Activated naive CD8-positive, alpha-beta T cell treated with anti-CD3 and anti-CD28 coated beads, Interleukin-2, amount 10 ng/mL, durations not matched to agents 7 days and 5 days (primary cell): ENCODE data around the gene TNNI2. TPM values are rescaled to one million over a fixed set of nuclear protein-coding genes. Genes with fewer than 3 reads are reported as not detected.
A peak's percentile ranks its signal among the peaks of the same experiment; 100 is the strongest.
"Not testable (repeated sequence)": the region's sequence is repeated elsewhere in the genome, so short reads cannot be mapped to it uniquely, and the experiment has no call there.

Experiments used
- ATAC-seq: fragments of 150-1000 bp; cut with Tn5 transposase; one replicate; pipeline ENCODE4 v1.10.0; 2021; ENCODE audit warnings: low read depth, moderate library complexity
- POLR2A ChIA-PET: fragments of 350-600 bp; sonication (Branson Sonifier 250); formaldehyde crosslinking; loops from one replicate; lab custom pipeline; 2021; ENCODE audit warnings: antibody characterized with exemption; lab: Charles Lee
- DNase-seq: peaks from one replicate; pipeline ENCODE4 v3.0.0; 2021
- H3K27ac Mint-ChIP-seq: one replicate; pipeline ENCODE4 v1.8.0; 2022; ENCODE audit warnings: mild to moderate bottlenecking, mixed read lengths
- H3K27me3 Mint-ChIP-seq: one replicate; pipeline ENCODE4 v1.8.0; 2022; ENCODE audit warnings: mild to moderate bottlenecking, moderate library complexity, mixed read lengths
- H3K36me3 Mint-ChIP-seq: one replicate; pipeline ENCODE4 v1.8.0; 2021; ENCODE audit warnings: mild to moderate bottlenecking, mixed read lengths
- H3K4me1 Mint-ChIP-seq: one replicate; pipeline ENCODE4 v1.8.0; 2021; ENCODE audit warnings: mixed read lengths
- H3K4me3 Mint-ChIP-seq: one replicate; pipeline ENCODE4 v1.8.0; 2022; ENCODE audit warnings: mild to moderate bottlenecking, moderate library complexity, mixed read lengths
- H3K9me3 Mint-ChIP-seq: one replicate; pipeline ENCODE4 v1.8.0; 2021; ENCODE audit warnings: mixed read lengths
- total RNA-seq, 2 experiments: library from RNA; stranded (reverse); gene quantifications; one replicate each; pipeline ENCODE4 v1.2.3, GENCODE V29; 2021

TNNI2 gene
- total RNA-seq, result under 1 TPM in 1 of 2 experiments, not detected in 1; 0.67 TPM

DNA sequence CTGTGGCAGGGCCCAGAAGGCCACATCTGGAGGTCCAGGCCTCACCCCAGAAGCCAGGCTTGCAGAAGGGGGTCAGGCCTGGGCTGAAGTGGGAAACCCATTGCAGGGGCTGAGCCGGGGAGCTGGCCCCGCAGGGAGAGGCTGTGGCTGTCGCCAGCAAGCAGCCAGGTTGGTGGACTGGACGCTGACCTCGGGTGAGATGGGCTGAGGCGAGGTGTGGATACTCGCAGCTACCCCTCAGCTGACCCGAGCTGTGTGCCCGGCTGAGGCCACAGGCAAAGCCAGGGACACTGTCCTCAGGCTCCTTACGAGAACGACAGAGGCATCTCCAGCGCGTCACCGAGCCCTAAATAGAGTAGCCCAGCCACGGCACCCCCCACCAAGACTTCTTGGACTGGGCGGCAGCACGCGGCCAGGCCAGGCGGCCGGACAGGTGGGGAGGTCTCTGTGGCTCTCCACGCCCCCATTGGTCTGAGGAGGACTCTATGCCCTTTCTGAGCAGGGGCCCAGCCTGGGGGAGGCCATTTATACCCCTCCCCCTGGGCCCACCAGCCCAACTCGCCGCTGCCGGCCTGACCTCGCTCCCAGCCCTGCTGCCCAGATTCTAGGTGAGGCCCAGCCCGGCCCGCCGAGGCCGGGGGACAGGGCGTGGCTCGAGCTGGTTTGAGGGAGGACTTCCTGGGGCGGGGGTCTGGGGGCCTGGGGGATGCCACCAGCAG lies at the start of gene TNNI2:
Gene TNNI2, plus strand, starts transcription at position 556 of the 719 bp plus-strand sequence. CDS start 716 bp downstream, outside the sequence.
- H3K4me1 Mint-ChIP-seq, result peaks cover 13% of the 10 kb centered on the region
- DNase-seq, result no peak
- peak within 1 kb of the TSS; percentile 25 for H3K4me3 Mint-ChIP-seq
- no peaks in the 10 kb centered on the region for H3K27me3 Mint-ChIP-seq
- no peaks in the 10 kb centered on the region for H3K36me3 Mint-ChIP-seq
- no peak for ATAC-seq
- POLR2A ChIA-PET, result interaction anchor here (2.3 kb wide), 1 partner anchor 13 kb away, joined by 15 read pairs; the partner anchor contains the start of gene LSP1
- peak within 1 kb of the TSS; percentile 70 for H3K27ac Mint-ChIP-seq
- no peaks in the 10 kb centered on the region for H3K9me3 Mint-ChIP-seq

DNA sequence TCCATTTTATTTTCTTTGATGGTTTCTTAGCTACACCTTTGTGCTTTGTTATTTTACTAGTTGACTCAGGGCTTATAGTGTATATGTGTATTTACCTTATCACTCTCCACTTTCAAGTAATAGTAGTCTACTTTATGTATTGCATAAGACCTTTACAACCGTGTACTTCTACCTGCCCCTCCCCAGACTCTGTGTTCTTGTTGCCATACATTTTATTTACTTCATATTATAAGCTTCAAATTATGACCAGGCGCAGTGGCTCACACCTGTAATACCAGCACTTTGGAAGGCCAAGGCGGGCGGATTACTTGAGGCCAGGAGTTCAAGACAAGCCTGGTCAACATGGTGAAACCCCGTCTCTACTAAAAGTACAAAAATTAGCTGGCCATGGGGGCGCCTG lies 46.9 kb upstream of the TNNI2 start:
- Mint-ChIP-seq H3K27me3 (peaks cover 31% of the 10 kb centered on the region), H3K4me3 (no peak overlapping the region), H3K9me3 (peaks cover 4% of the 10 kb centered on the region), H3K27ac (no peak overlapping the region), H3K4me1 (peaks cover 17% of the 10 kb centered on the region), H3K36me3 (no peaks in the 10 kb centered on the region)
- no peak for ATAC-seq
- DNase-seq, result no peak
- POLR2A ChIA-PET, result interaction anchor here (0.8 kb wide), 1 partner anchor 35 kb away, joined by 3 read pairs; no protein-coding TSS in a partner anchor

DNA sequence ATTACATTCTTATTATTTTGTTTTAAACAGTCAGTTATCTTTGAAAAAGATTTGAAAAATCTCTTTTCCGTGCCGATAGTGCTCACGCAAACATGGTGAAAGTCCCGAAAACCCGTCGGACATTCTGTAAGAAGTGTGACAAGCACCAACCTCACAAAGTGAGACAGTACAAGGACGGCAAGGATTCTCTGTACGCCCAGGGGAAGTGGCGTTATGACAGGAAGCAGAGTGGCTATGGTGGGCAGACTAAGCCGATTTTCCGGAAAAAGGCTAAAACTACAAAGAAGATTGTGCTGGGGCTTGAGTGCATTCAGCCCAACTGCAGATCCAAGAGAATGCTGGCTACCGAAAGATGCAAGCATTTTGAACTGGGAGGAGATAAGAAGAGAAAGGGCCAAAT lies 46.3 kb upstream of the TNNI2 start:
- no peaks in the 10 kb centered on the region for H3K36me3 Mint-ChIP-seq
- POLR2A ChIA-PET, result interaction anchor here (0.6 to 0.8 kb wide), 4 partner anchors 35 to 951 kb away, joined by 3 to 5 read pairs (median 4); no protein-coding TSS in a partner anchor
- peak overlapping the region; percentile 75 for H3K4me3 Mint-ChIP-seq
- peaks cover 18% of the 10 kb centered on the region for H3K4me1 Mint-ChIP-seq
- ATAC-seq, result peak; percentile 74
- DNase-seq, result no peak
- peaks cover 35% of the 10 kb centered on the region for H3K27me3 Mint-ChIP-seq
- peaks cover 4% of the 10 kb centered on the region for H3K9me3 Mint-ChIP-seq
- peak overlapping the region; percentile 93 for H3K27ac Mint-ChIP-seq

DNA sequence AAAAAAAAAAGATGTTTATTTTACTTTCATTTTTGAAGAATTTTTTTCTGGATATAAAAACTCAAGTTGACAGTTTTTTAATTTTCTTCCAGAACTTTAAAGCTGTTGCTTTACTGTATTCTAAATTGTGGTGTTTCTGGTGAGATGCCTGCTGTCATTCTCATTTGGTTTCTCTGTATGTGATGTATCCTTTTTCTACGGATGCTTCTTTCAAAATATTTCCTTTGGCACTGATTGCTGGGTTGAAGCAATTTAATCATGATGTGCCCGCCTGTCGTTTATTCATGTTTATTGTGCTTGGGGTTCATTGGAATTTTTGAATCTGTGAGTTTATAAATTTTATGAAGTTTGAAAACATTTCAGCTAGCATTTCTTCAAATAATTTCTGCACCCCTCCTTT lies 45.7 kb upstream of the TNNI2 start:
- Mint-ChIP-seq H3K4me3 (peak overlapping the region; percentile 1), H3K27ac (peak overlapping the region; percentile 31)
- POLR2A ChIA-PET, result interaction anchor here (0.7 to 1.2 kb wide), 4 partner anchors 35 to 951 kb away, joined by 3 to 5 read pairs (median 4); no protein-coding TSS in a partner anchor

DNA sequence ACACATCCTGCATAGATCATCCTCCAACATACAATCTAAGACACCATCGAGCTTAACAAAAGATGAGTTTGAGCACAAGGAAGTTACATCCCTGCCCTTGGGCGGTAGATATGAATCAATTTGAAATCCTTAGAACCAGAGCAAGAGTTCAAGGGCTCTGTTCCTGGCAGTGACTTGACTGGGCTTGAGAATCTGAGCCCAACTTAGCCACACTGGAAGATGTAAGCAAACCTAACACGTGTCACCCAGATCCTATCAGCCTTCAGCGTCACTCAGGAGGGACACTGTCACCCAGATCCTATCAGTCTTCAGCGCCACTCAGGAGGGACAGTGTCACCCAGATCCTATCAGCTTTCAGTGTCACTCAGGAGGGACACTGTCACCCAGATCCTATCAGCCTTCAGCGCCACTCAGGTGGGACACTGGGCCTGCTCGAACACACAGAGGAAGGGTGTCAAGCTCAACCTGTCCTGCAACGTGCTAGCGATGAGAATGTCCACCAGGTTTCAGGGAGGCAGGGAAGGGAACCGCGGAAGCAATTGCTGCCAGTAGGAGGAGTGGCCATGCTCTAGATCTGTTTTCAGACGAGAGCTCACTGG lies 42.3 kb upstream of the TNNI2 start:
- POLR2A ChIA-PET, result no interaction called here
- ATAC-seq, result no peak
- no peaks in the 10 kb centered on the region for H3K36me3 Mint-ChIP-seq

More for the DNA sequence above, 45.7 kb upstream of the TNNI2 start:
- ATAC-seq (no peak), DNase-seq (no peak)
- no peaks in the 10 kb centered on the region for H3K36me3 Mint-ChIP-seq
- H3K9me3 Mint-ChIP-seq, result peaks cover 4% of the 10 kb centered on the region
- H3K4me1 Mint-ChIP-seq, result peaks cover 18% of the 10 kb centered on the region
- H3K27me3 Mint-ChIP-seq, result peaks cover 38% of the 10 kb centered on the region

GRCh38 chr11:1797391-1798125 lies 41.2 kb upstream of the TNNI2 start:
- DNase-seq (no peak), ATAC-seq (no peak)
- Mint-ChIP-seq H3K27me3 (peaks cover 28% of the 10 kb centered on the region), H3K4me1 (peaks cover 10% of the 10 kb centered on the region), H3K36me3 (no peaks in the 10 kb centered on the region), H3K27ac (no peak overlapping the region), H3K4me3 (no peak overlapping the region), H3K9me3 (peaks cover 1% of the 10 kb centered on the region)
- POLR2A ChIA-PET, result no interaction called here

More for the DNA sequence above, 42.3 kb upstream of the TNNI2 start:
- Mint-ChIP-seq H3K9me3 (peaks cover 4% of the 10 kb centered on the region), H3K4me1 (peaks cover 18% of the 10 kb centered on the region), H3K27me3 (peaks cover 31% of the 10 kb centered on the region), H3K4me3 (no peak overlapping the region), H3K27ac (no peak overlapping the region)
- no peak for DNase-seq

GRCh38 chr11:1803246-1803645 lies 35.5 kb upstream of the TNNI2 start:
- no peak for DNase-seq
- H3K9me3 Mint-ChIP-seq, result no peaks in the 10 kb centered on the region
- peaks cover 23% of the 10 kb centered on the region for H3K27me3 Mint-ChIP-seq
- no peaks in the 10 kb centered on the region for H3K36me3 Mint-ChIP-seq
- H3K27ac Mint-ChIP-seq, result no peak overlapping the region
- ATAC-seq, result no peak
- POLR2A ChIA-PET, result no interaction called here
- peaks cover 1% of the 10 kb centered on the region for H3K4me1 Mint-ChIP-seq
- no peak overlapping the region for H3K4me3 Mint-ChIP-seq

- H3K36me3 Mint-ChIP-seq, H3K4me3 Mint-ChIP-seq, H3K4me1 Mint-ChIP-seq, H3K9me3 Mint-ChIP-seq, H3K27ac Mint-ChIP-seq, ATAC-seq, POLR2A ChIA-PET, DNase-seq: not testable (repeated sequence)
- H3K27me3 Mint-ChIP-seq, result peaks cover 26% of the 10 kb centered on the region
Measured at GRCh38 chr11:1803835-1804519, 34.8 kb upstream of the TNNI2 start.

- no peak for ATAC-seq
- H3K27me3 Mint-ChIP-seq, result peaks cover 30% of the 10 kb centered on the region
- POLR2A ChIA-PET, result interaction anchor here (0.6 kb wide), 1 partner anchor 77 kb away, joined by 5 read pairs; no protein-coding TSS in a partner anchor
- no peak overlapping the region for H3K27ac Mint-ChIP-seq
- no peak for DNase-seq
- no peak overlapping the region for H3K4me3 Mint-ChIP-seq
- H3K4me1 Mint-ChIP-seq, result peaks cover 1% of the 10 kb centered on the region
- no peaks in the 10 kb centered on the region for H3K9me3 Mint-ChIP-seq
- peaks cover 2% of the 10 kb centered on the region for H3K36me3 Mint-ChIP-seq
Measured at GRCh38 chr11:1805525-1805924, 33.3 kb upstream of the TNNI2 start.

DNA sequence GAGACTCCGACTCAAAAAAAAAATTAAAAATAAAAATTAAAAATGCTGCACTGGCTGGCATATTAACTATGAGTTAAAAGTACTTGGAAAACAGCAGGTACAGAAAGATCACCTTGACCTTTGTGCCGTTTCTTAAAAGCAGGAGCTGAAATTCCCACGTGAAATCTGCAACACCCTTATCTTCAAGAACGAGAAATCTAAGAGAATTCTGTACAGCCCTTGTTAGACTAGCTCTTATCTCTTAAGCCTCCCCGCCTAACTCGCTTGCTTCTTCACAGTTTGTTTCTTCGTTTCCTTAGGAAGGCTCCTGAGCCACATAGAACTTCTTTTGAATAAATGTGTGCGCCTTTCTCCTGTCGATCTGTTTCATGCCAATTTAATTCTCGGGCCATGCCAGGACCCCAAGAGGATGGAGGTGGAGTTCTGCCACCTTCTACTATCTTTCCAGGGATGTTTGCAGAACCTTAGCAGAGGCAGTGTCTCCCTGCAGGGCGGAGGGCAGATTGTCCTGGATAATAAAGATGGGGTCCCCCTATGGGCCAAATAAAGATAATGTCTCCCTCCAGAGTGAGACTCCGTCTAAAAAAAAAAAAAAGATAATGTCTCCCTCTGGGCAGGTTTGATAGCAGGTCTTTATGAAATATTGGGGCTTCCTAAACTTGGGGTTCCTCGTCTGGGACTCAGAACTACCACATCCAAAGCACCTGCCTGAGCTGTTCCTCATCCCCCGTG lies 31.4 kb upstream of the TNNI2 start:
- ATAC-seq (no peak), DNase-seq (no peak)
- POLR2A ChIA-PET, result interaction anchor here (0.9 kb wide), 1 partner anchor 43 kb away, joined by 3 read pairs; no protein-coding TSS in a partner anchor
- no peaks in the 10 kb centered on the region for H3K9me3 Mint-ChIP-seq
- no peak overlapping the region for H3K4me3 Mint-ChIP-seq
- H3K36me3 Mint-ChIP-seq, result peaks cover 2% of the 10 kb centered on the region
- H3K27ac Mint-ChIP-seq, result no peak overlapping the region
- H3K4me1 Mint-ChIP-seq, result no peaks in the 10 kb centered on the region
- H3K27me3 Mint-ChIP-seq, result peaks cover 40% of the 10 kb centered on the region

- DNase-seq, result no peak
- no peak for ATAC-seq
- Mint-ChIP-seq H3K27ac (no peak overlapping the region), H3K4me1 (no peaks in the 10 kb centered on the region), H3K9me3 (no peaks in the 10 kb centered on the region), H3K27me3 (peaks cover 40% of the 10 kb centered on the region), H3K4me3 (no peak overlapping the region), H3K36me3 (peaks cover 2% of the 10 kb centered on the region)
- POLR2A ChIA-PET, result no interaction called here
Measured at GRCh38 chr11:1810761-1811160, 28.0 kb upstream of the TNNI2 start.

DNA sequence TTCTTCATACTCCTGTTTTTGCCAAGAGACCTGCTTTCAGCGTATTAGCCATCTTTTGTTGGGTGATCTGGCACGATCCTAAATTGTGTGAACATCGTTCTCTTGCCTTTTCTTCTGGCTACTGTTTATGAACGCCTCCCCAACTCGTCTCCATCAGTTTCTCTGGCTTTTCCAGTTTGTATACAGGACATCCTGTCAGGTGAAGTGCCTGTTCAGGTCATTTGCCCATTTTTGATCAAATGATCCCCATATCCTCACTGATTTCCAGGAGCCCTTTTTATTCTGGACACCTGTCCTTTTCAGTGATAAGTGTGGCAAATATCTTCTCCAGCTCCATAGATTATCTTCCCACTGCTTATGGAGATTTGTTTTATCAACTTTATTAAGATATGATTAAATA lies 26.5 kb upstream of the TNNI2 start:
- POLR2A ChIA-PET, result no interaction called here
- H3K36me3 Mint-ChIP-seq, result peaks cover 2% of the 10 kb centered on the region
- no peak for ATAC-seq
- H3K27me3 Mint-ChIP-seq, result peaks cover 38% of the 10 kb centered on the region
- H3K4me3 Mint-ChIP-seq, result no peak overlapping the region
- no peaks in the 10 kb centered on the region for H3K9me3 Mint-ChIP-seq
- no peak overlapping the region for H3K27ac Mint-ChIP-seq
- H3K4me1 Mint-ChIP-seq, result no peaks in the 10 kb centered on the region
- no peak for DNase-seq
